Vagina (tissue), 2 donors: Measurements from ENCODE around the gene LCOR.

Experiments
- CTCF ChIP-seq, 3 experiments: fragments of 450-650 bp in 2 of 3; fragments of 200-600 bp in 1 of 3; sonication (generic) in 1 of 3; IDR thresholded peaks; one replicate each; pipeline ENCODE4 v1.5.1; 2017 to 2019; ENCODE audit warnings: antibody characterized with exemption in 3 of 3, mild to moderate bottlenecking in 2 of 3, moderate library complexity in 2 of 3
- POLR2A ChIP-seq, 2 donors: fragments of 450-650 bp; IDR thresholded peaks; one replicate each; pipeline ENCODE4 v1.6.1; 2017; ENCODE audit warnings: antibody characterized with exemption in 2 of 2, mild to moderate bottlenecking in 2 of 2, moderate library complexity in 2 of 2

- no peak for TF ChIP-seq POLR2A (IDR thresholded peaks at IDR 0.05)
- no peak for TF ChIP-seq CTCF (IDR thresholded peaks at IDR 0.05)
Observed at GRCh38 chr10:96857301-96858012, 25.4 kb downstream of the LCOR start.
